GM18907 (cell line): Measurements from ENCODE around the gene FOSB.
A peak's percentile ranks its signal among the peaks of the same experiment; 100 is the strongest.
"Not testable (repeated sequence)": the region's sequence is repeated elsewhere in the genome, so short reads cannot be mapped to it uniquely, and the experiment has no call there.

Experiments
- ATAC-seq: cut with Tn5 transposase; IDR thresholded peaks from one replicate; pipeline ENCODE4 v1.9.1; 2021; ENCODE audit warnings: mild to moderate bottlenecking, moderate library complexity; ENCODE audit not compliant: unreplicated experiment

Gene FOSB

GRCh38 chr19:45467456-45468158 is at the start of gene FOSB:
FOSB (plus strand) TSS chr19:45467996; CDS start chr19:45468587, 591 bp downstream.
- peak; percentile 49 for ATAC-seq

- no peak for ATAC-seq
These were observed 49.0 kb upstream of the FOSB start for GRCh38 chr19:45418802-45419201.

GRCh38 chr19:45419396-45419795 is 48.4 kb upstream of the FOSB start:
- peak; percentile 53 for ATAC-seq

DNA sequence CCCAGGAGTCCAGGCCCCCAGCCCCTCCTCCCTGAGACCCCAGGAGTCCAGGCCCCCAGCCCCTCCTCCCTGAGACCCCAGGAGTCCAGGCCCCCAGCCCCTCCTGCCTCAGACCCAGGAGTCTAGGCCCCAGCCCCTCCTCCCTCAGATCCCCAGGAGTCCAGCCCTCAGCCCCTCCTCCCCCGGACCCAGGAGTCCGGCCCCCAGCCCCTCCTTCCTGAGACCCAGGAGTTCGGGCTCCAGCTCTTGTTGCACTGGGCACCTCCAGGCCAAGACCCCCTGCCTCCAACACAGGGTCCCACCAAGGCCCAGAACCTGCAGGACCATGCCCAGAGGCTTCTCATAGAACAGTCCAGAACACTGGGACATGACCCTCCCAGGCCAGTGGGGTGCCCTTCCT is 47.9 kb upstream of the FOSB start:
- no peak for ATAC-seq

GRCh38 chr19:45420356-45420755 is 47.4 kb upstream of the FOSB start:
- ATAC-seq = no peak

GRCh38 chr19:45420871-45421270 is 46.9 kb upstream of the FOSB start:
- ATAC-seq = no peak

DNA sequence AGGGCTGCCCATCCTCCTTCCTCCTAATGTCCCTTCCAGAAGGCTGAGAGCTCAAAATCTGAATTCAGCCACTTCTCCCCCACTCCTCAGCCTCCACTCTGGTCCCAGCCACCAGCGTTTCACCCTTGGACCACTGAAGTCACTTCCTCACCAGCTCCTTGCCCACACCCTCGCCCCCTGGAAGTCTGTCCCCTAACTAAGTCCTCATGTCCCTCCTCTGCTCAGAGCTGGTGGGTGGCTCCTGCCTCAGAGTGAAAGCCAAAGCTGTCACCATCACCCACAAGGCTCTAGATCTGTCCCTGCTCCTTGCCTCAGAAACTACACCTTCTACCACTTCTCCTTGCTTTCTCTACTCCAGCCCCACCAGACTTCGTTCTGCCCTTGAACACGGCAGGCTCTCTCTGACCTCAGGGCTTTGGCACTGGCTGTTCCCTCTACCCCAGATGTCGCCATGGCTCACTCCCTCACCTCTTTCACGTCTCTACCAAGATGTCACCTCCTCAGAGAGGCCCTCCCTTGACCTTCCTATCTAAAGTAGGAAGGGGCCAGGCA is 45.8 kb upstream of the FOSB start:
- no peak for ATAC-seq

DNA sequence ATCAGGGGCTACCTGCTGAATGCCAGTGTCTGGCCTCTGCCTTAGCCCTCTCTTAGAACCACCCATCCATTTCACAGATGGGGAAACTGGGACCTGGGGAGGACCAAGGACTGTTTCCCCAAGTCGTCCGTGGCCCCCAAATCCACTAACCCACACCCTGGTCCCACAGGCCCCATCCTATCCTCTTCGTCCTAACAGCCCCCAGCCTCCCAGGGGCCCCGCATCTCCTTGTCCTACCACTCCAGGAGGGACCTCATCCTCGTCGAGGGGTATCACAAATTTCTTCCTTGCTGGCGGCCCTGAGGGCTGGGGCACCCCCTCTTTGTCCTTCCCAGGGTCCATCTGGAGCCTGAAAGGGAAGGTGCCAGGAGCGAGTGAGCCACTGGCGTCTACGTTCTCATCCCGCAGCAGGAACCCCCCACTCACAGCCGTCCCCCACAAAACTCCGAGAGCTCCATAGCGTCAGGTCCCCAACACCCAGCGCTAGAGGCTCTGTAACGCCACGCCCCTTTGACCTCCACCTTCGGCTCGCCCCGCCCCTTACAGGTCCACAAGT is 44.7 kb upstream of the FOSB start:
- no peak for ATAC-seq

GRCh38 chr19:45423589-45424190 is 44.1 kb upstream of the FOSB start, which contains the start of gene ERCC1:
ERCC1 (minus strand) TSS chr19:45423917; CDS start chr19:45423374, 543 bp downstream.
- ATAC-seq = peak; percentile 70

DNA sequence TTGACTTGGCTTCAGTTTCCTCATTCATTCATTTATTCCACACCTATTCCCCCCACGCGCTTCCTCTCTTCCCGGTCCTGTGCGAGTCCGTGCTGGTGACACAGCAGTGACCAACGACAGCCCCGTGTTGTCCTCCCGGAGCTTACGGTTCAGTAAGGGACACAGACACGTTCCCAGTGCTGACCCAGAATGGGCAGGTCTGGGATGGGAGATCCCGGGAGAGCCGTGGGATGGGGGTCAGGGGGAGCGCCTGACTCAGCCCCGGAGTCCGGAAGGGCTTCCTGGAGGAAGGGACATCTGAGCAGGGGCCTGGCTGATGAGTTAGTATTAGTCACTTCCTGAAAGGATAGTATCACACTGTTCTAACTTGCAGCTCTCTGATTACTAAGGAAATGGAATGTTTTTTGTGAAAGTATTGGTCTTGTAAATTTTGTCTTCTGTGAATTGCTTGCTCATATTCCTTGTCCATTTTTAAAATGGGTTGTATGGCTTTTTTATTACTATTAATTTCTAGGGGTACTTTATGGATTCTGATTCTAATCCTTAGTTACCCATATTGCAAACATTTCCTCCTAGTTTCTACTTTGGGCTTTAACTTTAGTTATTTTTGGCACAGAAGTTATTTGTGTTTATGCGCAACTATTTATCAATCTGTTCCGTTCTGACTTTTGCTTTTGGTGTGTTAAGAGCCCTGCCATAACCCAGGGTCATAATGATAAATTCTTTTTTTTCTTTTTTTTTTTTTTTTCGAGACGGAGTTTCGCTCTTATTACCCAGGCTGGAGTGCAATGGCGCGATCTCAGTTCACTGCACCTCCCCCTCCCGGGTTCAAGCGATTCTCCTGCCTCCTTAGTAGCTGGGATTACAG is 43.4 kb upstream of the FOSB start:
- ATAC-seq = no peak

GRCh38 chr19:45428384-45429231 is 39.2 kb upstream of the FOSB start:
- no peak for ATAC-seq

DNA sequence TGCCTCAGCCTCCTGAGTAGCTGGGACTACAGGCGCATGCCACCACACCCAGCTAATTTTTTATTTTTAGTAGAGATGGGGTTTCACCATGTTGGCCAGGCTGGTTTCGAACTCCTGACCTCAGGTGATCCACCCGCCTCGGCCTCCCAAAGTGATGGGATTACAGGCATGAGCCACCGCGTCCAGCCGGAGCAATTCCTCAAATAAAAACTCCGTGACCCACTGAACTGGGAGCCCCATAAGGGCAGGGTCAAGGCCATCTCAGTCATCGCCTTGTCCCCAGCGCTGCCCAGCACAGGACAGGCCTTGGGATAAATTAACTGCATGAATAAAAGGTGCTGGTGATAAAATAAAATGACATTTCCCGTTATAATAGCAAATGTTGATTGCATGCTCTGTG is 37.9 kb upstream of the FOSB start:
- ATAC-seq = not testable (repeated sequence)

DNA sequence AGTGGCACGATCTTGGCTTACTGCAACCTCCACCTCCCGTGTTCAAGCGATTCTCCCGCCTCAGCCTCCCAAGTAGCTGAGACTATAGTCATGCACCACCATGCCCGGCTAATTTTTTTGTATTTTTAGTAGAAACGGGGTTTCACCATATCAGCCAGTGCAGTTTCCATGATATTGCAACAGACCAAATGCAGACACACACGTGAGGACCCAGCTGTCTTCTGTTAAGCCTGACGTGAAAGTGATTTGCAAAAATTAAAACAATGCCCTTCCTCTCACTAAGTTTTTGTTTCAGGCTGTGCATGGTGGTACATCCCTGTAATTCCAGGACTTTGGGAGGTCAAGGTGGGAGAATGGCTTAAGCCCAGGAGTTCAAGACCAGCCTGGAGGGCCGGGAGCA is 36.8 kb upstream of the FOSB start:
- ATAC-seq = not testable (repeated sequence)

GRCh38 chr19:45432543-45432942 is 35.3 kb upstream of the FOSB start:
- ATAC-seq = not testable (repeated sequence)

DNA sequence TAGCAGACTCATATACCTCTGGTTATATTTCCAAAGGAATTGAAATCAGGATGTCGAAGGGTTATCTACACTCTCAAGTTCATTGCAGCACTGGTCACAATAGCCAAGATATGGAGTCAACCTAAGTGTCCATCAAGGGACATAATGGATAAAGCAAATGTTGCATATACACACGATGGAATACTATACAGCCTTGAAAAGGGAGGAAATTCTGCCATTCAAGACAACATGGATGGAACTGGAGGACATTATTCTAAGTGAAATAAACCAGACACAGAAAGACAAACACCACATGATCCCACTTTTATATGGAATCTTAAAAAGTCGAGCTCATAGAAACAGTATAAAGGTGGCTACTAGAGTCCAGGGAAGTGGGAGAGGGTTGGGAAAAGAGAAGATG is 30.5 kb upstream of the FOSB start:
- ATAC-seq = no peak

GRCh38 chr19:45439190-45439568 is 28.6 kb upstream of the FOSB start:
- ATAC-seq = no peak

DNA sequence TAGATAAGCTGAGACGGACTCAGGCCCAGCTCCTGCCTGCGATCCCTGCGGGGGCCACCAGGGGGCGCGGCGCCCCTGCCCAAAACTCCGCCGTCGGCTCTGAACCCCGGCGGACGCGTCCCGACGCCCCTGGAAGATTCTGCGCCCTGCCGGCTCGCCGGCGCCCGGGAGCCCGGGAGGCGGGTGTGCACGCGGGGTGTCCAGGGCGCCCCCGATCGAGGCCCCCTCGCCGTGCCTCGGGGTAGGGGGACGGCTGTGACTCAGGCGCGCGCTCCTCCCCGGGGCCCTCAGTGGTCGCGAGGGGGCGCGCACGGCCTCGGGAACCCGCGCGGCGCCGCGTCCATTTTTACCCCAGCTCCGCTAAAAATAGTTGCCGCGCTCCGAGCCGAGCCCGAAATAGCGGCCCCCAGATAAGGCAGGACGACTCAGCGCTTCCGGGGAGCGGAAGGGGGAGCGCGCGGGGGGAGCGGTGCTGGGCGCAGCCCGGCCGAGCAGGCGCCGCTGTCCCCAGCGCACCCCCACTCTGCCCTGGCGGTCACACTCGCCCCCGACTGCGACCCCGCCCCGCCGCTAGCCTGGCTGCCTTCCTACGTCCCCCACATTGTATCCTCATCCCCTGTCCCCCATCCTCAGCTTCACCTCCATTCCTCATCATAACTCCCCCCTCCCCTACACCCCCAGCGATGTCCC is 28.1 kb upstream of the FOSB start:
- peak; percentile 53 for ATAC-seq

- no peak for ATAC-seq
These were observed 27.5 kb upstream of the FOSB start for GRCh38 chr19:45440259-45440638.

- ATAC-seq = no peak
These were observed 26.7 kb upstream of the FOSB start for GRCh38 chr19:45440873-45441654.
